Activated CD4-positive, alpha-beta T cell treated with anti-CD3 and anti-CD28 coated beads for 4 hours (primary cell): ENCODE data around the gene DNASE1L3.
A peak's percentile ranks its signal among the peaks of the same experiment; 100 is the strongest.

Experiments used
- DNase-seq, 2 donors: peaks; one replicate each; pipeline ENCODE4 v3.0.0-alpha.2; 2020

The DNASE1L3 gene

GRCh38 chr3:58176827-58177489 is 33.8 kb downstream of the DNASE1L3 start:
- no peak for DNase-seq

GRCh38 chr3:58176185-58176530 is 34.6 kb downstream of the DNASE1L3 start:
- no peak for DNase-seq

GRCh38 chr3:58175437-58176184 is 35.2 kb downstream of the DNASE1L3 start:
- DNase-seq, result no peak

DNA sequence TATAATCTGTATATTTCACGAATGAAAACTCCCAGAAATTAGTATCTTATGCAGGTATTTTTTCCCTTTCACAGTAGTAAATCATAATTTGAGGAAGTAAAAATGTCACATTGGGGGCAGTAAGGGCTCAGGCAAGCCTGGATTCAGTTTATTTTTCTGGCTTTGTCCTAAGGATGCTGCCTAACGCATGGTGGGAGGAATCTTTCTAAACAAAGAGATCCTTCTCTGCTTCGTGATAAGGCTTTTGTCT is 35.7 kb downstream of the DNASE1L3 start:
- DNase-seq, result no peak

DNA sequence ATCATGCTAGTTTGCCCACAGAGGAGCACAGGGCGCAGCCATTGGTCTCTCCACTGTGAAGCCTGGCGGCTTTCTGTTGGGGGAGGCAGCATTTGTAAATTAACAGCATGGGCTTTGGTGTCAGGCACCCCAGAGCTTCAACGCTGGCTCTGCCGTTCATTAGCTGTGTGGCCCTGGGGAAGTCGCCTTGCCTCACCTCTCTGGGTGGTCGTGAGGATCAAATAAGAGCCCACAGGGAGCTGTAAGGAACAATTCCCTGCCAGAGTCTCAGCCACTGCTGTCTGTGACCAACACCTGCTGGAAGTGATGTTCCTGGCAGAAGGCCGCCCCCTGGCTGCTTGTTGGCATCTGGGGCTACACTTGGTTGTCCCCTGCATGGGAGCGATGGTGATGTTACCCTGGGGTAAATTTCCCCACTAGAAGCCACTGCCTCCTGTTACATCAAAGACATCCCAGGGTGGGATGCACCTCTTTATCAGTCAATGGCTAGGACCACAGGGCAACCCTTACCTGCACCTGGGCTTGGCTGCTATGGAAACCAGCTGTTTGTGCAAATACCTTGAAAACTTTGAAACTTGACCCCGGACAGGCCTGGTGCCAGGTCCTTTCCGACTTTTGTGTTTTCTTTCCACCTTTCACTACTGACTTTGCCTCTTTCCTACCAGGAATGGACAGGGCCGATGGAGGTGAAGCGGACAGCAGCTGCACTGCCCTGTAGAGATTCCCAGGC is 36.9 kb downstream of the DNASE1L3 start:
- DNase-seq, result peak in 1 of 2 donors; percentile 16

- DNase-seq, result no peak
These were observed 37.6 kb downstream of the DNASE1L3 start for GRCh38 chr3:58173029-58173668.

DNA sequence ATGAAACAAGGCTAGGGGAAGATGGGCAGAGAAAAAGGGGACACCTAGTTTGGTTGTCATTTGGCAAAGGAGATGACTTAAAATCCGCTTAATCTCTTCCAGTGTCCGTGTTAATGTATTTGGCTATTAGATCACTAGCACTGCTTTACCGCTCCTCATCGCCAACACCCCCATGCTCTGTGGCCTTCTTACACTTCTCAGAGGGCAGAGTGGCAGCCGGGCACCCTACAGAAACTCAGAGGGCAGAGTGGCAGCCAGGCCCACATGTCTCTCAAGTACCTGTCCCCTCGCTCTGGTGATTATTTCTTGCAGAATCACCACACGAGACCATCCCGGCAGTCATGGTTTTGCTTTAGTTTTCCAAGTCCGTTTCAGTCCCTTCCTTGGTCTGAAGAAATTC is 39.6 kb downstream of the DNASE1L3 start:
- no peak for DNase-seq

GRCh38 chr3:58170376-58170775 is 40.4 kb downstream of the DNASE1L3 start:
- no peak for DNase-seq

DNA sequence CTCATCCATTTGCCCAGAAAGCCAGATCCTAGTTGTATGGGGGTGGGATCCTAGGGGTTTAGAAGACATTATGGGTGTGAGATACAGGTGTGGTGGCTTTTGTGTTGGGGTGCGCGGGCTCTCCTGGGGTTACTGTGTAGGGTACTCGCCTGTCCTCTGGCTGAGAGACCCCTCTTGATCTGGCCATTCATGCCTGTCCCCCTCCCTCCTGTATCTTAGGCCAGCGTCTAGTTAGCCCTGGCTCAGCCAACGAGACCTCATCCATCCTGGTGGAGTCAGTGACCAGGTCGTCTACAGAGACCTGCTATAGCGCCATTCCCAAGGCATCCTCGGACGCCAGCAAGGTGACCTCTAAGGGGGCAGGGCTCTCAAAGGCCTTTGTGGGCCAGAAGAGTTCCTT is 41.4 kb downstream of the DNASE1L3 start:
- no peak for DNase-seq

DNA sequence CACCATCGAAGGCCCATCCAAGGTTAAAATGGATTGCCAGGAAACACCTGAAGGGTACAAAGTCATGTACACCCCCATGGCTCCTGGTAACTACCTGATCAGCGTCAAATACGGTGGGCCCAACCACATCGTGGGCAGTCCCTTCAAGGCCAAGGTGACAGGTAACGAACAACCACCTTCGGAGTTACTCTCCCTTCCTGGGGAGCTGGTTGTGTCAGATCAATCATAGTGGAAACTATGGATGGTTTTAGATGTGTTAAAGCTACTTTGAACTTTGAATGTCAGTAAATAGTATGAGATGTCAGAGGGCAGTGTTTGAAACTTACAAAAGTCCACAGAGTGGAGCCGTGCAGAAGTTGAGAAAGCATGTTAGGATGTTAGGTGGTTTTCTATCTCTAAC is 42.3 kb downstream of the DNASE1L3 start:
- DNase-seq, result no peak

GRCh38 chr3:58167431-58168351 is 43.1 kb downstream of the DNASE1L3 start:
- peak in 1 of 2 donors; percentile 39 for DNase-seq

DNA sequence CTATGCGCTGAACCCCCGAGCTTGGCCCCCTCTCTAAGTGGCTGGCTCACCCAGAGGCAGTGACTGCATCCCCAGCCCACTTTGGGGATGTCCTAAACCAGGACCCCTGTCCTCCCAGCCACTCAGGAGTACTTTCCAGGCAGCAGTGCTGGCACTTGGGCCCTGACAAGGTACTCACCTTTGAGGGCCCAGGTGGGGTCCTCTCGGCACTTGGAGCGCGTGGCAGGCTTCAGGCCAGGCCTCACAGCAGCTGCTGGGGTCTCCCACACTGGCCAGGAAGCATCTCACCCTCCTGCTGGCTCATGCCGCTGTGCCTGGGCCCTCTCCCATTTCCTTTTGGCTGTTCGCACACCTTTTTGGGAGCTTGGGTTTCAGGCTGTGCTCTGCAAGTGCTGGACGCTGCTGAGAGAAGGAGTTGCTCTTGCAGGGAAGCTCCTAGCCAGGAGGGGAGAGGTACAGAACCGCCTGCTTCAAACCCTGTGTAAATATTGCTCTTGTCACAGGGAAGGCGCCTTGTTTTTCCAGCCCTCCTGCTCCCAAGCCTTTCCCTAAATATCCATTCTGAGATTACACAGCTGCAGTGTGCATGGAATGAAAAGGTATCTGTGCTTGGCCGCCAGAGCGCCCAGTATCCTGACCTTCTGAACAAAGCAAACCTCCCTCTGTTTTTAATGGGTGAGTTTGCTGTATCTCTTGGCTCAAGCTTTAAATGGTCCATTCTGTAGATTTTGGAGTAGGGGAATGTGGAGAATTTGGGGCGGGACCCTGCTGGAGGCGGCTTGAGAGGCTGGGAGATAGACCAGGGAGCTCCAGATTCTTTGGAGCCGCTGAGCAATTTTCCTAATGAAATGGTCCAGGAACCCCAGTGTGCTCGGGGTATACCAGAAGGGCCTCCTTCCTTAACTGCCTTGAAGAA is 45.6 kb downstream of the DNASE1L3 start:
- DNase-seq, result no peak

DNA sequence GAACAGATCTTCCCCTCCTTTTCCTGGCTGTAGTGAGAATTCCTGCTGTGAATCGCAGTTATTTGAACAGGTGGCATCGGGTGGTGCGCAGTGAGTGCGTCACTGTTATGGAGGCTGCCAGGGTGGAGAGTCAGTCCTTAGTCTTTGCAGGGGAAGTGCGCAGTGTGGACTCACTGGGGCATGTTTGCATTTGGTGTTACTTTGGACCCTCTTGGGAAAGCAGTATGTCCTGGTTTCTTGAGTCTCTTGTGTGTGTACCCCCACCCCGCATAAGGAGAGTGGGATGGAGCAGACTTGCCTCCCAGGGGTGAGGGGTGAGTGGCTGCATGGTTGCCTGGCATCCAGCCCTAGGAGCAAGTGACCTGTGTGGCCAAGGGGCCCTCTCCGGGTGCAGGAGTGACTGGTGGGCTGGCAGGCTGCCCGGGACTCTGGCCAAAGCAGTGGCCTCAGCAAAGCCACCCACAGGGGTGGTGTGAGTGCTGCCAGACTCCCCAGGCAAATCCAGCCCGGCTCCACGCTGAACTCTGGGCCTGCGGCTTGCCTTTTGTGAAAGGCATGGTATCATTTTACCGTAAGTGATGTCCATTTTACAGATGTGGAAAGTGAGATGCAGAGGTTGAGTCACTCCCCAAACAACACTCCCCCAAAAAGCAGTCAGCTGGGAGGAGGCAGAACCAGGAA is 46.4 kb downstream of the DNASE1L3 start:
- DNase-seq, result no peak

GRCh38 chr3:58163234-58163633 is 47.5 kb downstream of the DNASE1L3 start:
- DNase-seq, result no peak

DNA sequence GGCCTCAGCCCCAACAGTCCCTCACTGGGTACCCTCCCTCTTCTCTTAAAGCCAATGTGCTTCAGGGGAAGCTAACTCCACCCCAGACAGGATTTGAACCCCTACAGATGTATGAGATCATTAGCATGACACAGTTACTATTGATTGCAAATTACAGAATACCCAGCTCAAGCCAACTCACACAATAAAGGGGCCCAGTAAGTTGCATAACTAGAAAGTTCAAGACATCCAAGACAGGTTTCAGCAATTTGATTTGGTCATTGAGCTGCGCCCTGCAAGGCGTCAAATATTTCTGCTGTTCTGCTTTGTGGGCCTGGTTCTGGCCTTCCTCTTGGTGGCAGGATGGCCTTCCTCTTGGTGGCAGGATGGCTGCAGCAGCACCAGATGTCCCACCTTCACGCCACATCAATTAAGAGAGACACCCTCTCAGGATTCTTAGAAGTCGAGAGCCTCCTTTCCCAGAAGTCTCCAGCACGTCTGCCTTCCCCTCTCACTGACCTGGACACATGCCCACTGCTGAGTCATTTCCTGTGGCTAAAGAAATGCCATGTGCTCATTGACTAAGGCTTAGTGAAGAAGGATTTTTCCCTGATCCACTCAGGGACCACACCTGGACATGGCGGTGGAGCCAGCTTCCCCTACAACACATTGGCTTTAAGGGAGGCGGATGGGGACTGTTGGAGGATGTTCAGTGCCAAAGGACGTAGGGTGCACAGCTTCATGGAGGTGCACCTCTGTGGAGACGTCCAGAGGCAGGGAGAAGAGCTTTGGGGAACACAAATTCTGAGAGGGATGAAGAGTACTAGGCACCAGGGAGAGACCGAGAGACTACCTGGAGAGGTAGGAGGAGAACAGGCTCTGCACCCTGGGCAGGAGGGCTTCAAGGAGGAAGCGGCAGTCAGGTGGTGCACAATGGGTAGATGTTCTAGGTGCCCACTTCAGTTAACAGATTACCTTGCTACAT is 49.1 kb downstream of the DNASE1L3 start:
- DNase-seq, result no peak

- DNase-seq, result no peak
These were observed 50.4 kb downstream of the DNASE1L3 start for GRCh38 chr3:58160399-58160798.

DNA sequence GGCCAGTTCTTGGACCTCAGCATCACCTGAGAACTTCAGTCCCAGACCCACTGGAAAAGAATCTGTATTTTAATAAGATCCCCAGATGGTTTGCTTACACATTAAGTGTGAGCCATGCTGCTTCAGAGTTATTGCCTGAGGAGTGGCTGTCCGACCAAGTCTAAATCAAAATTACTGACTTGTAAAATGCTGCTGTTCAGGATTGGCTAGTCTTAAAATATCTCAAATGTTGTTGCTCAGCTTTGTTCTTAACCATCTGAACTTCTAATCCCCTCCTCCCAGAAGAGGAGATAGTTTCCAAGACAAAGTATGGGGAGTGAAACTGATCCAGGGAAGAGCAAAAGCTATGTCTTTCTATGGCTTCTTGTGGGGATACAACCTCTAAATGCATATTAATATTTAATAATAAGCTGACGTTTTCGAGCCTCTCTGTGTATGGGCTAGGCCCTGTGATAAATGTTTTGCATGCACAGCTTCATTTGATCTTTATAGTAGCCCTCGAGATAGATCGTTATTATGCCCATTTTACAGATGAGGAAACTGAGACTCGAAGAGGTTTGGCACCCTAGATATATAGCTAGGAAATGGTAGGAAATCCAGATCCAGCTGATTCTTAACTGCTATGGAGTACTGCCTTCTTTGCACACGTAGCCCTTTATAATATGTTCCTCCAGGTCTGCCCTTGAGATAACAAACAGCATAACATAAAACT is 52.2 kb downstream of the DNASE1L3 start:
- no peak for DNase-seq

DNA sequence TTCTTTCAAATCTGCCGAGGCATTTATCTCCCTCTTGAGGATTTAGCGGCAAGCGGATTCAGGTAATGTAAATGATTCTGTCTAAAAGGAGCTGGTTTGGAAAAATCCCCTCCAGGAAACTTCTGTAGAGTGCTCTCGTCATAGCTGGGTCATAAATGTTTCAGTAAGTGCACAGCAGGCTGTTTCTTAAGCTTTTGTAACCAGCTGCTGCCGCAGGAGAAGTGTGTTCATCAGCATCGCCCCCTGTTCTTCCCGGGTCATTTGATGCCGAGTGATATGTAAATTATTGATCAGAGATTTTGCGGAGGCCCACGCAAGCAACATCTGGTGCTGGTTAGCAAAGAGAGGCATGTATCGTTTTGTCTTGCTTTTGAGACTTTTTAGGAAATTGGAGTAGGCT is 53.1 kb downstream of the DNASE1L3 start:
- DNase-seq, result no peak

DNA sequence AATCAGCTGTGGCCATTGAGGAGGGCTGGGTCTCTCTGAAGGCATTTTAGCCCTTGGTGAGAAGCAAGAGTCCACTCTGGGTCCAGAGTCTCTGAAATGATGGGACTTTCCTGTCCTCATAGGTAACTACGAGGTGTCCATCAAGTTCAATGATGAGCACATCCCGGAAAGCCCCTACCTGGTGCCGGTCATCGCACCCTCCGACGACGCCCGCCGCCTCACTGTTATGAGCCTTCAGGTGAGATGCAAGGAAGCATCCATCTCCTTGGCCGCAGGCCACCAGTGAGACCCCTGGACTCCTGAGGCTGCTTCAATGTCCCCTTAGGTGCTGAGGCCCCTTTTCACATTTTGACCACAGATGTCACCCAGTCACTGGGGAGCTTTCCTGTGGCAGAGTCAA is 54.9 kb downstream of the DNASE1L3 start:
- no peak for DNase-seq
